Measurements from ENCODE around the gene TMEM8B. TPM values are rescaled to one million over a fixed set of nuclear protein-coding genes. Genes with fewer than 3 reads are reported as not detected.

TMEM8B gene
- total and polyA plus RNA-seq, 10 of the 15 experiments (the other 5 are each of a cell fraction or from before 2014, with no cell fraction given): 0.19 to 7.6 (median 2.5) TPM

DNA sequence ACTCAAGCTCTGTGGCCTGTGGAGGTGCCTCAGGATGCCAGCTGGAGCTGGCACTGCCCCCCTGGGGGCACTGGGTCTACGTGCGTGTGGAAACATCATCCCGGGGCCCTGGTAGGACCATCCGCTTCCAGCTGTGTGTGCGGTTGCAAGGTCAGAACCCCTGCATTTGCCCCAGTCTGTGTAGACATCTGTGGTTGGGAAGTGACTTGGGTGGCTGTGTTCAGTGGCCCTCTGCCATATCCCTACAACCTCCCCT is 12.5 kb downstream of the TMEM8B start:
- H3K4me1 ChIP-seq (ENCODE audit: control insufficient read depth, insufficient read depth, low read length): peaks cover 61% of the 10 kb centered on the region
- H3K9me3 ChIP-seq (replicated peaks; ENCODE audit: control insufficient read depth, insufficient read depth, low read length): no peaks in the 10 kb centered on the region
- no peaks in the 10 kb centered on the region for H3K36me3 ChIP-seq (ENCODE audit: control insufficient read depth in 2 of 2, insufficient read depth in 2 of 2, low read length in 1 of 2)
- no TSS peak for BruUV-seq (replicated peaks)
- RAD21 ChIA-PET (ENCODE audit: unreplicated experiment): interaction anchor here (4.7 kb wide), 1 partner anchor 8 kb away, joined by 41 read pairs; no protein-coding TSS in a partner anchor
- no peak for DNase-seq (ENCODE audit: low read depth, low spot score)
- no peaks in the 10 kb centered on the region for H3K79me2 ChIP-seq (ENCODE audit: control insufficient read depth, insufficient read depth, low read length)
- CTCF ChIA-PET: interaction anchor here (1.5 to 5.4 kb wide), 3 partner anchors 8 to 15 kb away, joined by 4 to 49 read pairs (median 10); partner anchors contain the start of genes FAM221B and TMEM8B
- H4K20me1 ChIP-seq (ENCODE audit: control insufficient read depth, insufficient read depth): no peaks in the 10 kb centered on the region
- ATAC-seq: no peak
- no peak overlapping the region for H3K4me2 ChIP-seq (ENCODE audit: control insufficient read depth, insufficient read depth)
- POLR2A ChIA-PET: interaction anchor here (1.8 to 8.0 kb wide), 2 partner anchors 8 to 29 kb away, joined by 8 to 80 read pairs; partner anchors contain the start of gene SPAG8
- no peak overlapping the region for H3K9ac ChIP-seq (ENCODE audit: control insufficient read depth, insufficient read depth, low read length)
- TF ChIP-seq, protein P1, sequence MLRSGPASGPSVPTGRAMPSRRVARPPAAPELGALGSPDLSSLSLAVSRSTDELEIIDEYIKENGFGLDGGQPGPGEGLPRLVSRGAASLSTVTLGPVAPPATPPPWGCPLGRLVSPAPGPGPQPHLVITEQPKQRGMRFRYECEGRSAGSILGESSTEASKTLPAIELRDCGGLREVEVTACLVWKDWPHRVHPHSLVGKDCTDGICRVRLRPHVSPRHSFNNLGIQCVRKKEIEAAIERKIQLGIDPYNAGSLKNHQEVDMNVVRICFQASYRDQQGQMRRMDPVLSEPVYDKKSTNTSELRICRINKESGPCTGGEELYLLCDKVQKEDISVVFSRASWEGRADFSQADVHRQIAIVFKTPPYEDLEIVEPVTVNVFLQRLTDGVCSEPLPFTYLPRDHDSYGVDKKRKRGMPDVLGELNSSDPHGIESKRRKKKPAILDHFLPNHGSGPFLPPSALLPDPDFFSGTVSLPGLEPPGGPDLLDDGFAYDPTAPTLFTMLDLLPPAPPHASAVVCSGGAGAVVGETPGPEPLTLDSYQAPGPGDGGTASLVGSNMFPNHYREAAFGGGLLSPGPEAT (IDR thresholded peaks at IDR 0.05; ENCODE audit: low read depth): no peak
- TF ChIP-seq, protein P2, sequence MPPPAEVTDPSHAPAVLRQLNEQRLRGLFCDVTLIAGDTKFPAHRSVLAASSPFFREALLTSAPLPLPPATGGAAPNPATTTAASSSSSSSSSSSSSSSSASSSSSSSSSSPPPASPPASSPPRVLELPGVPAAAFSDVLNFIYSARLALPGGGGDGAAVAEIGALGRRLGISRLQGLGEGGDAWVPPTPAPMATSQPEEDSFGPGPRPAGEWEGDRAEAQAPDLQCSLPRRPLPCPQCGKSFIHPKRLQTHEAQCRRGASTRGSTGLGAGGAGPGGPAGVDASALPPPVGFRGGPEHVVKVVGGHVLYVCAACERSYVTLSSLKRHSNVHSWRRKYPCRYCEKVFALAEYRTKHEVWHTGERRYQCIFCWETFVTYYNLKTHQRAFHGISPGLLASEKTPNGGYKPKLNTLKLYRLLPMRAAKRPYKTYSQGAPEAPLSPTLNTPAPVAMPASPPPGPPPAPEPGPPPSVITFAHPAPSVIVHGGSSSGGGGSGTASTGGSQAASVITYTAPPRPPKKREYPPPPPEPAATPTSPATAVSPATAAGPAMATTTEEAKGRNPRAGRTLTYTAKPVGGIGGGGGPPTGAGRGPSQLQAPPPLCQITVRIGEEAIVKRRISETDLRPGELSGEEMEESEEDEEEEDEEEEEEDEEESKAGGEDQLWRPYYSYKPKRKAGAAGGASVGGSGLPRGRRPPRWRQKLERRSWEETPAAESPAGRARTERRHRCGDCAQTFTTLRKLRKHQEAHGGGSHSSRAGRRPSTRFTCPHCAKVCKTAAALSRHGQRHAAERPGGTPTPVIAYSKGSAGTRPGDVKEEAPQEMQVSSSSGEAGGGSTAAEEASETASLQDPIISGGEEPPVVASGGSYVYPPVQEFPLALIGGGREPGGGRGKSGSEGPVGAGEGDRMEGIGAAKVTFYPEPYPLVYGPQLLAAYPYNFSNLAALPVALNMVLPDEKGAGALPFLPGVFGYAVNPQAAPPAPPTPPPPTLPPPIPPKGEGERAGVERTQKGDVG (CRISPR knock-in tag; IDR thresholded peaks at IDR 0.05): no peak
- no peak for TF ChIP-seq SRF (IDR thresholded peaks at IDR 0.05; ENCODE audit: low read depth in 2 of 2, low read length in 2 of 2)
- no peak for TF ChIP-seq PAX8 (IDR thresholded peaks at IDR 0.05)
- no peak for TF ChIP-seq TARDBP (IDR thresholded peaks at IDR 0.05; ENCODE audit: borderline replicate concordance)
- no peak for TF ChIP-seq RB1 (IDR thresholded peaks at IDR 0.05; ENCODE audit: borderline replicate concordance)
- TF ChIP-seq BCL11A (IDR thresholded peaks at IDR 0.05; ENCODE audit: low read depth, low read length): no peak
- TF ChIP-seq HCFC1 (IDR thresholded peaks at IDR 0.05; ENCODE audit: low read length): no peak
- TF ChIP-seq, protein P3, sequence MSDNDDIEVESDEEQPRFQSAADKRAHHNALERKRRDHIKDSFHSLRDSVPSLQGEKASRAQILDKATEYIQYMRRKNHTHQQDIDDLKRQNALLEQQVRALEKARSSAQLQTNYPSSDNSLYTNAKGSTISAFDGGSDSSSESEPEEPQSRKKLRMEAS (IDR thresholded peaks at IDR 0.05; ENCODE audit: low read depth, low read length): no peak
- no peak for TF ChIP-seq MXI1 (IDR thresholded peaks at IDR 0.05; ENCODE audit: low read depth, low read length)
- TF ChIP-seq KAT2A (conservative IDR thresholded peaks at IDR 0.05; ENCODE audit: control insufficient read depth, low read depth, low read length): no peak
- TF ChIP-seq STAT3 (IDR thresholded peaks at IDR 0.05; ENCODE audit: low read depth, low read length): no peak
- no peak for TF ChIP-seq DPF2 (IDR thresholded peaks at IDR 0.05)
- TF ChIP-seq, protein P4, sequence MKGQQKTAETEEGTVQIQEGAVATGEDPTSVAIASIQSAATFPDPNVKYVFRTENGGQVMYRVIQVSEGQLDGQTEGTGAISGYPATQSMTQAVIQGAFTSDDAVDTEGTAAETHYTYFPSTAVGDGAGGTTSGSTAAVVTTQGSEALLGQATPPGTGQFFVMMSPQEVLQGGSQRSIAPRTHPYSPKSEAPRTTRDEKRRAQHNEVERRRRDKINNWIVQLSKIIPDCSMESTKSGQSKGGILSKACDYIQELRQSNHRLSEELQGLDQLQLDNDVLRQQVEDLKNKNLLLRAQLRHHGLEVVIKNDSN (IDR thresholded peaks at IDR 0.05; ENCODE audit: borderline replicate concordance, extremely low read length, insufficient read depth, low read depth, low read length): no peak
- TF ChIP-seq NFIC (IDR thresholded peaks at IDR 0.05; ENCODE audit: low read depth, low read length): no peak
- TF ChIP-seq SIN3A (IDR thresholded peaks at IDR 0.05; ENCODE audit: low read depth, low read length): no peak
- TF ChIP-seq, protein P5, sequence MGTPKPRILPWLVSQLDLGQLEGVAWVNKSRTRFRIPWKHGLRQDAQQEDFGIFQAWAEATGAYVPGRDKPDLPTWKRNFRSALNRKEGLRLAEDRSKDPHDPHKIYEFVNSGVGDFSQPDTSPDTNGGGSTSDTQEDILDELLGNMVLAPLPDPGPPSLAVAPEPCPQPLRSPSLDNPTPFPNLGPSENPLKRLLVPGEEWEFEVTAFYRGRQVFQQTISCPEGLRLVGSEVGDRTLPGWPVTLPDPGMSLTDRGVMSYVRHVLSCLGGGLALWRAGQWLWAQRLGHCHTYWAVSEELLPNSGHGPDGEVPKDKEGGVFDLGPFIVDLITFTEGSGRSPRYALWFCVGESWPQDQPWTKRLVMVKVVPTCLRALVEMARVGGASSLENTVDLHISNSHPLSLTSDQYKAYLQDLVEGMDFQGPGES (IDR thresholded peaks at IDR 0.05): no peak
- TF ChIP-seq ZNF622 (IDR thresholded peaks at IDR 0.05): no peak
- WGBS (ENCODE audit: insufficient coverage, insufficient replicate concordance, low lambda C conversion rate, missing lambda C conversion rate): 98% methylated on average over 5 of the region's 5 CpGs
- no peak overlapping the region for H3K4me3 ChIP-seq
- intact Hi-C loops (cut with micrococcal nuclease; ENCODE audit: unreplicated experiment): no loop called here
- in situ Hi-C loops (cut with MboI): no loop called here
- no peaks in the 10 kb centered on the region for H3K27me3 ChIP-seq (replicated peaks in 1 of 2; ENCODE audit: control insufficient read depth in 2 of 2, insufficient read depth in 2 of 2, low read length in 1 of 2)
- H3K27ac ChIP-seq (ENCODE audit: control insufficient read depth, insufficient read depth): no peak overlapping the region
- FAIRE-seq: no peak
- SMC1A ChIA-PET (ENCODE audit: uncharacterized antibody, unreplicated experiment): interaction anchor here (1.2 to 7.9 kb wide), 2 partner anchors 7 to 183 kb away, joined by 3 to 118 read pairs; no protein-coding TSS in a partner anchor
- H2AFZ ChIP-seq (ENCODE audit: control insufficient read depth, low read depth, low read length): no peak overlapping the region

Measured in GM12878 (cell line).